Progenitor cell of endocrine pancreas (in vitro differentiated cells): ENCODE results near the gene ZNF568. TPM values are rescaled to one million over a fixed set of nuclear protein-coding genes. Genes with fewer than 3 reads are reported as not detected.

Experiments
- DNase-seq: peaks from one replicate; pipeline ENCODE4 v3.0.0; 2021; ENCODE audit warnings: low spot score; ENCODE audit not compliant: unreplicated experiment
- H3K27ac Mint-ChIP-seq: 2 replicates; pipeline ENCODE4 v1.8.0; 2021; ENCODE audit warnings: mild to moderate bottlenecking, moderate library complexity, mixed read lengths
- H3K27me3 Mint-ChIP-seq: 2 replicates; pipeline ENCODE4 v1.8.0; 2021; ENCODE audit warnings: mixed read lengths
- H3K36me3 Mint-ChIP-seq: 2 replicates; pipeline ENCODE4 v1.8.0; 2022; ENCODE audit warnings: mixed read lengths; ENCODE audit not compliant: insufficient read depth
- H3K4me1 Mint-ChIP-seq: 2 replicates; pipeline ENCODE4 v1.8.0; 2021; ENCODE audit warnings: low read depth, mixed read lengths
- H3K4me3 Mint-ChIP-seq: 2 replicates; pipeline ENCODE4 v1.8.0; 2021; ENCODE audit warnings: low read depth, mild to moderate bottlenecking, moderate library complexity, mixed read lengths
- H3K9me3 Mint-ChIP-seq: 2 replicates; pipeline ENCODE4 v1.8.0; 2021; ENCODE audit warnings: low read depth, mixed read lengths
- total RNA-seq: library from RNA; stranded (reverse); gene quantifications from 2 replicates; pipeline ENCODE4 v1.2.1, GENCODE V29; 2021
- TF ChIP-seq, protein P1 (sequence below): fragments of 200-600 bp; sonication (generic); IDR thresholded peaks from one replicate; pipeline ENCODE4 v1.5.0; 2021; ENCODE audit warnings: antibody characterized with exemption, mild to moderate bottlenecking; ENCODE audit not compliant: unreplicated experiment

Gene ZNF568
- total RNA-seq, 1 donor from 2014 or later: 9.0 TPM

DNA sequence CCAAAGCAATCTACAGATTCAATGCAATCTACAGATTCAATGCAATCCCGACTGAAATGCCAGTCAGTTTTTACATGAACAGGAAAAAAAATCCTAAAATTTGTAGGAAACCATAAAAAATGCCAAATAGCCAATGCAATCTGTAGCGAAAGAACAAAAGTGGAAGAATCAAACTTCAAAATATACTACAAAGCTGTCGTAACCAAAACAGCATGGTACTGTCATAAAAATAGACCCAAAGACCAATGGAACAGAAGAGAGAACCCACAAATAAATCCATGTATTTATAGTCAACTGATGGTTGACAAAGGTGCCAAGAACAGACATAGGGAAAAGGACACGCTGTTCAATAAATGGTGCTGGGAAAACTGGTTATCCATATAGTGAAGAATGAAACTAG, 17.7 kb upstream of the ZNF568 start:
- Mint-ChIP-seq H3K9me3 (peaks cover 62% of the 10 kb centered on the region), H3K27ac (no peak overlapping the region), H3K4me3 (no peak overlapping the region), H3K27me3 (no peaks in the 10 kb centered on the region), H3K36me3 (peaks cover 87% of the 10 kb centered on the region), H3K4me1 (no peaks in the 10 kb centered on the region)
- DNase-seq: no peak
- TF ChIP-seq, protein P1, sequence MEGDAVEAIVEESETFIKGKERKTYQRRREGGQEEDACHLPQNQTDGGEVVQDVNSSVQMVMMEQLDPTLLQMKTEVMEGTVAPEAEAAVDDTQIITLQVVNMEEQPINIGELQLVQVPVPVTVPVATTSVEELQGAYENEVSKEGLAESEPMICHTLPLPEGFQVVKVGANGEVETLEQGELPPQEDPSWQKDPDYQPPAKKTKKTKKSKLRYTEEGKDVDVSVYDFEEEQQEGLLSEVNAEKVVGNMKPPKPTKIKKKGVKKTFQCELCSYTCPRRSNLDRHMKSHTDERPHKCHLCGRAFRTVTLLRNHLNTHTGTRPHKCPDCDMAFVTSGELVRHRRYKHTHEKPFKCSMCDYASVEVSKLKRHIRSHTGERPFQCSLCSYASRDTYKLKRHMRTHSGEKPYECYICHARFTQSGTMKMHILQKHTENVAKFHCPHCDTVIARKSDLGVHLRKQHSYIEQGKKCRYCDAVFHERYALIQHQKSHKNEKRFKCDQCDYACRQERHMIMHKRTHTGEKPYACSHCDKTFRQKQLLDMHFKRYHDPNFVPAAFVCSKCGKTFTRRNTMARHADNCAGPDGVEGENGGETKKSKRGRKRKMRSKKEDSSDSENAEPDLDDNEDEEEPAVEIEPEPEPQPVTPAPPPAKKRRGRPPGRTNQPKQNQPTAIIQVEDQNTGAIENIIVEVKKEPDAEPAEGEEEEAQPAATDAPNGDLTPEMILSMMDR: no peak

DNA sequence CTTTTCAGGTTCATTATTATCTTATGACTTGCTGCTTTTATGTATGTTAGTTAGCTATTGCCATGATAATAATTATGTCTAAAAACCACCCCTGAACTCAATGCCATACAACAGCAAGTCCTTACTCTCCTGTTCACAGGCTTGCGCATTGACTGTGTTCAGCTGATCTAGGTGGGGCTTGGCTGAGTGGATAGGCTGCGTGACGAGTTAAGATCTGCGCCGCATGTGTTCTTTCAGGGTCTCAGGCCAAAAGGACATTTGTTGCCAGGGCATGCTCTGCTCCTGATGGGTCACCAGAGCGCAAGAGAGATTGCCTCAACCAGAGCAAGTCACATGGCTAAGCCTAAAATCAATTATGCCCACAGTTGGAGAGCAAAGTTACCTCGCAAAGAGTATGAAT, 859 bp downstream of the ZNF568 start:
- peaks cover 21% of the 10 kb centered on the region for H3K9me3 Mint-ChIP-seq
- no peaks in the 10 kb centered on the region for H3K27me3 Mint-ChIP-seq
- H3K4me3 Mint-ChIP-seq: peak overlapping the region; percentile 87
- DNase-seq: no peak
- H3K4me1 Mint-ChIP-seq: peaks cover 13% of the 10 kb centered on the region
- H3K27ac Mint-ChIP-seq: peak overlapping the region; percentile 78
- H3K36me3 Mint-ChIP-seq: peaks cover 50% of the 10 kb centered on the region
- TF ChIP-seq, protein P1: no peak

DNA sequence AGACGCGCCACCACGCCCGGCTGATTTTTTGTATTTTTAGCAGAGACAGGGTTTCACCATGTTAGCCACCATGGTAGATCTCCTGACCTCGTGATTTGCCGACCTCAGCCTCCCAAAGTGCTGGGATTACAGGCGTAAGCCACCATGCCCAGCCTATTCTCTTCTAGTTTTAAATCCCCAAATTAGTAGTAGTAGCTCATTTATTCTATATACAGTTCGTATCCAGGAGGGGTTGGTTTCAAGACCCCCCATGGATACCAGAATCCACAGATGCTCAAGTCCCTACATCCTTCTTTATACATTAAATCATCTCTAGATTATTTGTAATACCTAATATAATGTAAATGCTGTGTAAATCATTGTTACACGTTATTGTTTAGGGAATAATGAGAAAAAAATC, 2.0 kb downstream of the ZNF568 start:
- H3K9me3 Mint-ChIP-seq: peaks cover 24% of the 10 kb centered on the region

GRCh38 chr19:36931684-36932083, 15.6 kb downstream of the ZNF568 start:
- no peaks in the 10 kb centered on the region for H3K27me3 Mint-ChIP-seq
- H3K36me3 Mint-ChIP-seq: peaks cover 51% of the 10 kb centered on the region
- H3K27ac Mint-ChIP-seq: no peak overlapping the region
- TF ChIP-seq, protein P1: no peak
- no peaks in the 10 kb centered on the region for H3K4me1 Mint-ChIP-seq
- H3K4me3 Mint-ChIP-seq: no peak overlapping the region
- DNase-seq: no peak
- peaks cover 38% of the 10 kb centered on the region for H3K9me3 Mint-ChIP-seq

More for the DNA sequence above, 2.0 kb downstream of the ZNF568 start:
- no peaks in the 10 kb centered on the region for H3K27me3 Mint-ChIP-seq
- TF ChIP-seq, protein P1: no peak
- DNase-seq: no peak
- no peak overlapping the region for H3K4me3 Mint-ChIP-seq
- H3K4me1 Mint-ChIP-seq: peaks cover 13% of the 10 kb centered on the region
- no peak overlapping the region for H3K27ac Mint-ChIP-seq
- H3K36me3 Mint-ChIP-seq: peaks cover 54% of the 10 kb centered on the region

GRCh38 chr19:36939153-36939552, 23.0 kb downstream of the ZNF568 start:
- no peak overlapping the region for H3K27ac Mint-ChIP-seq
- no peaks in the 10 kb centered on the region for H3K27me3 Mint-ChIP-seq
- no peak for DNase-seq
- H3K9me3 Mint-ChIP-seq: peaks cover 47% of the 10 kb centered on the region
- no peak overlapping the region for H3K4me3 Mint-ChIP-seq
- TF ChIP-seq, protein P1: no peak
- peaks cover 74% of the 10 kb centered on the region for H3K36me3 Mint-ChIP-seq
- no peaks in the 10 kb centered on the region for H3K4me1 Mint-ChIP-seq
